Gastrocnemius medialis (tissue), 4 donors: ENCODE results near the gene OR2T35.

Experiments used
- CTCF ChIP-seq, 5 experiments: fragments of 450-650 bp in 3 of 5; fragments of 200-600 bp in 2 of 5; sonication (generic) in 2 of 5; IDR thresholded peaks in 4 of 5; conservative IDR thresholded peaks in 1 of 5; 1 replicate in 4 of 5; 2 replicates in 1 of 5; pipeline ENCODE4 v1.5.1; 2016 to 2019; ENCODE audit warnings: antibody characterized with exemption in 5 of 5, mild to moderate bottlenecking in 3 of 5, moderate library complexity in 3 of 5
- POLR2A ChIP-seq, 2 donors: fragments of 450-650 bp; IDR thresholded peaks; one replicate each; pipeline ENCODE4 v1.6.1; 2017; ENCODE audit warnings: antibody characterized with exemption in 2 of 2, mild to moderate bottlenecking in 2 of 2, moderate library complexity in 2 of 2

GRCh38 chr1:248611883-248612414 is 33.1 kb downstream of the OR2T35 start:
- TF ChIP-seq CTCF (IDR thresholded peaks at IDR 0.05 in 4 of 5, conservative IDR thresholded peaks at IDR 0.05 in 1 of 5) (no peak), POLR2A (IDR thresholded peaks at IDR 0.05) (no peak)
